Erythroblast (primary cell): ENCODE results near the gene SMURF1.

Source experiments
- DNase-seq, 2 experiments: peaks; one replicate each; lab custom pipeline; 2025; lab: John Stamatoyannopoulos, UW
- GATA1 ChIP-seq: IDR thresholded peaks from 2 replicates; pipeline ENCODE4 v1.6.1; 2011; ENCODE audit warnings: low read depth, mild to moderate bottlenecking, control low read depth, low read length, moderate library complexity
- POLR2A ChIP-seq: IDR thresholded peaks from 2 replicates; pipeline ENCODE4 v1.6.1; 2011; ENCODE audit warnings: mild to moderate bottlenecking, low read length

The SMURF1 gene

GRCh38 chr7:99006739-99007424 lies 137.0 kb downstream of the SMURF1 start:
- no peak for DNase-seq
- TF ChIP-seq GATA1: no peak
- TF ChIP-seq POLR2A: no peak

GRCh38 chr7:99005776-99006175 lies 138.1 kb downstream of the SMURF1 start:
- TF ChIP-seq GATA1 (no peak), POLR2A (no peak)

GRCh38 chr7:99004781-99005500 lies 139.0 kb downstream of the SMURF1 start:
- no peak for TF ChIP-seq POLR2A
- no peak for TF ChIP-seq GATA1
- no peak for DNase-seq

More at GRCh38 chr7:99005776-99006175, 138.1 kb downstream of the SMURF1 start:
- DNase-seq: no peak

- TF ChIP-seq GATA1 (no peak), POLR2A (no peak)
- no peak for DNase-seq
Measured at GRCh38 chr7:99004216-99004615, 139.7 kb downstream of the SMURF1 start.

GRCh38 chr7:99003419-99003818 lies 140.5 kb downstream of the SMURF1 start:
- no peak for TF ChIP-seq POLR2A
- TF ChIP-seq GATA1: no peak
- DNase-seq: no peak

- TF ChIP-seq GATA1 (no peak), POLR2A (no peak)
- DNase-seq: no peak
Measured at GRCh38 chr7:99002827-99003212, 141.1 kb downstream of the SMURF1 start.

- DNase-seq: no peak
- no peak for TF ChIP-seq POLR2A
- no peak for TF ChIP-seq GATA1
Measured at GRCh38 chr7:99002148-99002826, 141.6 kb downstream of the SMURF1 start.

GRCh38 chr7:99001482-99002147 lies 142.3 kb downstream of the SMURF1 start:
- TF ChIP-seq POLR2A (no peak), GATA1 (no peak)
- no peak for DNase-seq

- TF ChIP-seq POLR2A (no peak), GATA1 (no peak)
- DNase-seq: no peak
Measured at GRCh38 chr7:99000904-99001465, 142.9 kb downstream of the SMURF1 start.

GRCh38 chr7:99000196-99000903 lies 143.6 kb downstream of the SMURF1 start:
- no peak for TF ChIP-seq POLR2A
- no peak for TF ChIP-seq GATA1
- no peak for DNase-seq

- no peak for TF ChIP-seq GATA1
- TF ChIP-seq POLR2A: no peak
- no peak for DNase-seq
Measured at GRCh38 chr7:98998821-98999725, 144.8 kb downstream of the SMURF1 start.

GRCh38 chr7:98997846-98998245 lies 146.1 kb downstream of the SMURF1 start:
- DNase-seq: no peak
- TF ChIP-seq GATA1 (no peak), POLR2A (no peak)
